Stimulated activated CD4-positive, alpha-beta T cell treated with anti-CD3 and anti-CD28 coated beads, Interleukin-1b, Interleukin-23, amount 100 ng/mL, for 24 hours (primary cell): ENCODE measurements around the gene VPS26A.
A peak's percentile ranks its signal among the peaks of the same experiment; 100 is the strongest.
"Not testable (repeated sequence)": the region's sequence is repeated elsewhere in the genome, so short reads cannot be mapped to it uniquely, and the experiment has no call there.

Experiments used
- DNase-seq, 4 experiments: peaks; one replicate each; pipeline ENCODE4 v3.0.0-alpha.2; 2020; ENCODE audit warnings: low read depth in 4 of 4, low spot score in 1 of 4

VPS26A gene

GRCh38 chr10:69175326-69175725 lies 51.3 kb downstream of the VPS26A start:
- DNase-seq, result not testable (repeated sequence)

DNA sequence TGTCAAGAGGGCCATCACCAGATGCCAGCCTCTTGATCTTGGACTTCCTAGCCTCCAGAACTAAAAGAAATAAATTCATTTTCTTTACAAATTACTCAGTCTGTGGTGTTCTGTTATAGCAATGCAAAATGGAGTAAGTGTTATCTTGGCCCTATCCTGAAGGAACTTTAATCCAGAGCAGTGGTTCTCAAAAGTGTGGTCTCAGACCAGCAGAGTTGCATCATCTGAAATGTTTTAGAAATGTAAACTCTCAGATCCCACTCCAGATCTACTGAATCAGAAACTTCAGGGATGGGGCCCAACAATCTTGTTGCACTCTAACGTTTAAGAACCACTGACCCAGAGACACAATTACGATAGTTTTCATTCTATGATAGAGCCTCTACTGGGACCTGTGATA lies 52.8 kb downstream of the VPS26A start:
- no peak for DNase-seq

DNA sequence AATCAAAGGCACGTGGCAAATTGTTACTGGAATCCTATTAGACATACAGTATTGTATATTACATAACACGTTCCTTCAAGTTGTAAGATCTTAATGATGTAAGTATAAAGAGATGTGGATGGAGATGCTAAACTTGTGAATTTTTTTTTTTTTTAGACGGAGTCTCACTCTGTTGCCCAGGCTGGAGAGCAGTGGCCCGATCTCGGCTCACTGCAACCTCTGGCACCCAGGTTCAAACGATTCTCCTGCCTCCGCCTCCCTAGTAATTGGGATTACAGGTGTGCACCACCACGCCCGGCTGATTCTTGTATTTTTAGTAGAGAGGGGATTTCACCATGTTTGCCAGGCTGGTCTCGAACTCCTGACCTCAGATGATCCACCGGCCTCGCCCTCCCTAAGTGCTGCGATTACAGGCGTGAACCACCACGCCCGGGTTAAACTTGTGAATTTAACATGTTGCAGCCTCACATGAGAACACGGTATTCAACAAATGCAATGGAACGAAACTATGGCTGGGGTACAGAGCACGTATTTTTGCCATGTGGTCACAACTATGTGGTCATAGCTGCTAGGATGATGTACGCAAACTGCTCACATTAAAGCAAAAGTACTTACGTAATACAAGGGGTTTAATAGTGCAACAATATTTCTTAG lies 55.2 kb downstream of the VPS26A start:
- DNase-seq, result no peak

- DNase-seq, result peak; percentile 73 to 79 (median 76)
Observed at GRCh38 chr10:69179743-69180524, 56.0 kb downstream of the VPS26A start, which contains the start of gene SUPV3L1. Gene SUPV3L1, plus strand, starts transcription at chr10:69180234. Its CDS starts 58 bp downstream, at chr10:69180292.

GRCh38 chr10:69180525-69181204 lies 56.7 kb downstream of the VPS26A start:
- peak in 1 of 4 experiments; percentile 14 for DNase-seq

DNA sequence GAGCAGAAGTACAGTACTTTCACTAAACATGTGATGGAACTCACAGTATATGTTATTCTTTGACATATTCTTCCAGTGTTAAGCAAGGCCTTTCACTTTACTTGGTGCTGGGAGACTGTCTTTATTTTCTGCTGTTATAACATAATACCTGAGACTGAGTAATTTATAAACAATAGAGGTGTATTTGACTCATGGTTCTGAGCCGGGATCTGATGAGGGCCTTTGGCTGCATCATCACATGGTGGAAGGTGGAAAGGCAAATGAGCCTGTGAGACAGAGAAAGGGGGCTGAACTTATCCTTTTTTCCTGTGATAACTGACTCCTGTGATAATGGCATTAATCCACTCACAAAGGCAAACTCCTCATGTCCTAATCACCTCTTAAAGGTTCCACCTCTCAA lies 57.5 kb downstream of the VPS26A start:
- DNase-seq, result no peak

DNA sequence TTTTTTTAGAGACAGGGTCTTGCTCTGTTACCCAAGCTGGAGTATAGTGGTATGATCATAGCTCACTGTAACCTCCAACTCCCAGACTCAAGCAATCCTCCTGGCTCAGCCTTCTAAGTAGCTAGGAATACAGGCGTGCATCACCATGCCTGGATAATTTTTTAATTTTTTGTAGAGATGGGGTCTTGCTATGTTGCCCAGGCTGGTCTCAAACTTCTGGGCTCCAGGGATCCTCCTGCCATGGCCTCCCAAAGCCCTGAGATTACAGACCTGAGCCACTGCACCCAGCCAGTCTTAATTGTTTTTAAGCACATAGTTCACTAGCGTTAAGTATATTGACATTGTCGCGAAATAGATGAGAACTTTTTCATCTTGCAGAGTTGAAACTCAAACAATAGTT lies 58.0 kb downstream of the VPS26A start:
- no peak for DNase-seq

- DNase-seq, result no peak
Observed at GRCh38 chr10:69186524-69186923, 62.5 kb downstream of the VPS26A start.

DNA sequence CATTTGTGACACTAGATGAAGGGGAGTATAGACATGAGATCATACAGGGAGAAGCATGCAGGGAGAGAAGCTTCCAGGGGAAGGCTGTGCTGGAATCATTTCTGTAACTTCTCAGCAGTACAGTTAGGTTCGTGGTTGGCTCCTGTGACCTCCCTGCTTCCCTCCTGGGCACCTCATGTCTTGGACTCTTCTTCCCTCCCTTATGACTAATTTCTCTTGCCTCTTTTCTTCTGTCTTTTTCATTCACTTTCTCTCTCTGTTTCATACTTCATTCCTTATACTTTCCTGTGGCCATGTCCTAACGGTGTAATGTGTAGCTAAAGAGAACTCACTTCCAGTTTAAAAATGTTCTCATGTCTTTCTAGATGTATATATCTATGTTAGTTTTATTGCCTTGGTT lies 77.1 kb downstream of the VPS26A start:
- DNase-seq, result no peak

GRCh38 chr10:69202332-69202731 lies 78.4 kb downstream of the VPS26A start:
- no peak for DNase-seq

GRCh38 chr10:69208761-69209160 lies 84.8 kb downstream of the VPS26A start:
- no peak for DNase-seq

DNA sequence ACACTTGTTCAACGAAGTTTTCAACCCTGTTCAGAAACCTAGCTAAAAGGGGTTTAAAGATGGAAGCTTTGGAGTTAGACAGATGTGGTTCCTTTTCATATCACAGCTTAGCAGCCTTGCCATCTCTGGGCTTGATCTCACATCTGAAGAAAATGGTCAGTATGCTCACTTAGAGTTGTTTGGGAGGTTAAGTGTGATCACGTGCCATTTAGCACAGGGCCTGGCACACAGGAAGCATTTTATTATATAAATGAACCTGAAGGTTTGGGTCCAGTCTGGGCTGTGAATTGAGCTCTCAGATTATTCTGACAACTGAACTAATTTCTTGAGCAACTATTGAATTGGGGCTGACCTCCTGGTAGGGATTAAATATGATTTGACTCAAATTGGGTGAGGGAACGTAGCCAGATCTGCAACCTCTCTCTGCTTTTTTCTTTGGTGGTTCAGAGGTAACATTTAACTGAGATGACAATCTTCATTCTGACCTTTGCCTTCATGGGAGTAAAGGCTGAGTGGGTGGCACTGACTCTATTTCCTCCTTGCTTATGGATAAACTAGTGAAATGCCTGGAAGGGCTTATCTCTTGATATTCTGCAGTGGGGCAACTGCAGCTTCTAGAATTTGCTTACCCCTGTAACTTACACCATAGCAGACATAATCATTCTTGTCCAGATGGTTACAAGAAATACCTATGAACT lies 86.0 kb downstream of the VPS26A start:
- DNase-seq, result no peak

- no peak for DNase-seq
Observed at GRCh38 chr10:69211104-69211503, 87.1 kb downstream of the VPS26A start.

GRCh38 chr10:69211524-69211923 lies 87.5 kb downstream of the VPS26A start:
- no peak for DNase-seq

GRCh38 chr10:69213591-69214311 lies 89.8 kb downstream of the VPS26A start:
- DNase-seq, result no peak

GRCh38 chr10:69214666-69215131 lies 90.7 kb downstream of the VPS26A start:
- no peak for DNase-seq

DNA sequence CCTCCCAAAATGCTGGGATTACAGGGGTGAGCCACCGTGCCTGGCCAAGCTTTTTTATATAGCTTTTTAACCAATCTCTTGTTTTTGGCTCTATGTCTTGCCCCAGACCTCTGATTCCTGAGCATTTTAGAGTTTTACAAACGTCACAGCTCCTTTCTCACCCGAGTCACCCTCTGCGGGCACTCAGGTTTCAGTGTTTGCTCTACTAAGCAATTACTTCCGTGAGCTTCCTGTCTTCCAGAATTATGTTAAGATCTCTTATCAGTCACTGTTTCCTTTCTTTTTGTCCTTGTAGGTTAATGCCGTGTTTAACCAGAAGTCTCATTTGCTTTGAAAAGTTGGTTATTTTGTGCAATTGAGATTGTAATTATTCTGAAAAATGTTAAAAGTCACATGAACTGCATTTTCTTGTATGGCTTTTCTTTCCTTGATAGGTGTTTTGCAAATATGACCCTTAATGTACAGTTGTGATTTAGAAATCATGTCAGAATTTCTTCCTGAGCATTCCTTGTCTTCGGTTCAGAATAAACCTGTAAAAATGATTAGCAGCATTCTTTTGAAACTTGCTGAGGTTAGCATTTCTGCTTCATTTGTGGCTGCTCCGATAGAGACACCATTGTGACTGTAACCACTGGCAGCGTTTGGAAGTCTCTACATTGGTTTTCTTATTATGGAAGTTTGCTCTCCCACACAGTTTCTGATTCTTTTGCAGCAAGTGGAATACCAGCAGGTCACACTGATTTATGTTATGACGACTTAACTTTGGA lies 91.6 kb downstream of the VPS26A start:
- no peak for DNase-seq

- DNase-seq, result no peak
Observed at GRCh38 chr10:69216577-69217118, 92.7 kb downstream of the VPS26A start.

DNA sequence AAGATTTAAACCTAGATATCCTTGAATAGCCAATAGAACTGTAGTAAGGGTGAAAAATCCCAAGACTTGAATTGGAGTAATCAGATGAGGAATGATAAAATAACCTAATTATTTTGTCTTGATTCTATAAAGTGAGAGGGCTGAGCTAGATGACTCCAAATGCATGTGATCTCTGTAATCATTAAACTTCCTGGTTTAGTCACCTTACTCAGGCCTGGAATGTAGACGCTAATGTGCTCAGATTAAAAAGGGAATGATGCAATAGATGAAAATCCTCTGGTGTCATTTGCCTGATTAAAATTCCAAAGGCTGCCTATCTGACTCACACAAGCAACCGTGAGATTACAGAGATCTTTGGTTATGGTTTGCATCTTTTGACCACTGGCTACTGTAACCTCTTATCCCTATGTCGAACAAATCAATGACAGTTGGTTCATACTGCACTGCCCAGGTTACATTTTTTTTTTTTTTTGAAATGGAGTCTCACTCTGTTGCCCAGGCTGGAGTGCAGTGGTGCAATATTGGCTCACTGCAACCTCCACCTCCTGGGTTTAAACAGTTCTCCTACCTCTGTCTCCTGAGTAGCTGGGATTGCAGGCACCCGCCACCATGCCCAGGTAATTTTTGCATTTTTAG lies 93.3 kb downstream of the VPS26A start:
- DNase-seq, result no peak
